H9 (cell line): ENCODE measurements around the gene CLEC20A. TPM values are rescaled to one million over a fixed set of nuclear protein-coding genes. Genes with fewer than 3 reads are reported as not detected.

Experiments
- DNase-seq: peaks from one replicate; pipeline ENCODE4 v3.0.0-alpha.2; 2017
- H2AFZ ChIP-seq: one replicate; pipeline ENCODE4 v1.6.1; 2013; ENCODE audit warnings: mild to moderate bottlenecking, low read length, control low read depth, moderate library complexity
- H2AK5ac ChIP-seq: 2 replicates; pipeline ENCODE4 v1.6.1; 2013; ENCODE audit warnings: low read length, control low read depth, mixed read lengths; ENCODE audit not compliant: insufficient read length
- H2BK120ac ChIP-seq: one replicate; pipeline ENCODE4 v1.6.1; 2013; ENCODE audit warnings: low read depth, mild to moderate bottlenecking, low read length, control low read depth, inconsistent platforms; ENCODE audit not compliant: poor library complexity, severe bottlenecking
- H2BK12ac ChIP-seq: 2 replicates; pipeline ENCODE4 v1.6.1; 2013; ENCODE audit warnings: low read length, control low read depth, mixed read lengths, low read depth; ENCODE audit not compliant: insufficient read length
- H2BK15ac ChIP-seq: 2 replicates; pipeline ENCODE4 v1.6.1; 2013; ENCODE audit warnings: low read depth, low read length, control low read depth
- H2BK20ac ChIP-seq: one replicate; pipeline ENCODE4 v1.6.1; 2013; ENCODE audit warnings: low read depth, mild to moderate bottlenecking, low read length, control low read depth, inconsistent platforms; ENCODE audit not compliant: poor library complexity, severe bottlenecking
- H2BK5ac ChIP-seq: 2 replicates; pipeline ENCODE4 v1.6.1; 2013; ENCODE audit warnings: low read length, control low read depth, mixed read lengths; ENCODE audit not compliant: insufficient read length
- H3K14ac ChIP-seq: 2 replicates; pipeline ENCODE4 v1.6.1; 2013; ENCODE audit warnings: low read length, control low read depth; ENCODE audit not compliant: insufficient read depth
- H3K18ac ChIP-seq: 2 replicates; pipeline ENCODE4 v1.6.1; 2013; ENCODE audit warnings: low read depth, mild to moderate bottlenecking, mixed read lengths, low read length, control low read depth; ENCODE audit not compliant: insufficient read length
- H3K23ac ChIP-seq: 2 replicates; pipeline ENCODE4 v1.6.1; 2013; ENCODE audit warnings: low read length, control low read depth, mixed read lengths, low read depth; ENCODE audit not compliant: insufficient read length
- H3K23me2 ChIP-seq: 2 replicates; pipeline ENCODE4 v1.6.1; 2013; ENCODE audit warnings: low read depth, mild to moderate bottlenecking, mixed read lengths, low read length, control low read depth; ENCODE audit not compliant: insufficient read length, poor library complexity, severe bottlenecking
- H3K27ac ChIP-seq: 2 replicates; pipeline ENCODE4 v1.5.1; 2013; ENCODE audit warnings: low read length, control low read depth, mixed read lengths, low read depth; ENCODE audit not compliant: insufficient read length
- H3K27me3 ChIP-seq: 2 replicates; pipeline ENCODE4 v1.6.1; 2013; ENCODE audit warnings: low read length, control low read depth, inconsistent platforms; ENCODE audit not compliant: insufficient read depth
- H3K4ac ChIP-seq: 2 replicates; pipeline ENCODE4 v1.6.1; 2013; ENCODE audit warnings: low read depth, mild to moderate bottlenecking, control low read depth, inconsistent platforms, low read length, moderate library complexity
- H3K4me1 ChIP-seq: 2 replicates; pipeline ENCODE4 v1.6.1; 2013; ENCODE audit warnings: low read length, control low read depth, inconsistent platforms; ENCODE audit not compliant: insufficient read depth
- H3K4me2 ChIP-seq: 2 replicates; pipeline ENCODE4 v1.6.1; 2013; ENCODE audit warnings: low read length, control low read depth, mixed read lengths; ENCODE audit not compliant: insufficient read length, insufficient read depth
- H3K56ac ChIP-seq: 2 replicates; pipeline ENCODE4 v1.6.1; 2013; ENCODE audit warnings: low read depth, mild to moderate bottlenecking, mixed read lengths, low read length, control low read depth; ENCODE audit not compliant: insufficient read length
- H3K79me1 ChIP-seq: 2 replicates; pipeline ENCODE4 v1.6.1; 2013; ENCODE audit warnings: low read depth, mild to moderate bottlenecking, moderate library complexity, low read length, control low read depth, inconsistent platforms; ENCODE audit not compliant: insufficient read depth, poor library complexity, severe bottlenecking
- H3K79me2 ChIP-seq: 2 replicates; pipeline ENCODE4 v1.6.1; 2013; ENCODE audit warnings: low read length, control low read depth, inconsistent platforms; ENCODE audit not compliant: insufficient read depth
- H3K9ac ChIP-seq: 2 replicates; pipeline ENCODE4 v1.6.1; 2013; ENCODE audit warnings: low read length, control low read depth, mixed read lengths; ENCODE audit not compliant: insufficient read length; ENCODE audit errors: extremely low read depth
- H3K9me3 ChIP-seq: one replicate; pipeline ENCODE4 v1.6.1; 2013; ENCODE audit warnings: low read depth, low read length, inconsistent platforms; ENCODE audit not compliant: control insufficient read depth
- H3T11ph ChIP-seq: one replicate; pipeline ENCODE4 v1.6.1; 2013; ENCODE audit warnings: mild to moderate bottlenecking, low read length, control low read depth, inconsistent platforms
- H4K20me1 ChIP-seq: one replicate; pipeline ENCODE4 v1.6.1; 2013; ENCODE audit not compliant: control insufficient read depth, insufficient read length, insufficient read depth
- H4K5ac ChIP-seq: 2 replicates; pipeline ENCODE4 v1.6.1; 2013; ENCODE audit warnings: low read depth, mild to moderate bottlenecking, mixed read lengths, low read length, control low read depth; ENCODE audit not compliant: insufficient read length
- H4K8ac ChIP-seq: replicated peaks from 2 replicates; pipeline ENCODE4 v1.6.1; 2013; ENCODE audit warnings: low read length, control low read depth, mixed read lengths, low read depth; ENCODE audit not compliant: insufficient read length
- H4K91ac ChIP-seq: 2 replicates; pipeline ENCODE4 v1.6.1; 2013; ENCODE audit warnings: low read depth, mild to moderate bottlenecking, moderate library complexity, mixed read lengths, low read length, control low read depth; ENCODE audit not compliant: insufficient read length
- H3K27ac Mint-ChIP-seq, 3 experiments: 2 replicates in 2 of 3; 3 replicates in 1 of 3; pipeline ENCODE4 v1.8.0; 2020 to 2021; ENCODE audit warnings: mixed read lengths in 3 of 3, mild to moderate bottlenecking in 1 of 3, moderate library complexity in 1 of 3
- H3K27me3 Mint-ChIP-seq: 2 replicates; pipeline ENCODE4 v1.8.0; 2021; ENCODE audit warnings: low read depth, mild to moderate bottlenecking, moderate library complexity, mixed read lengths
- H3K36me3 Mint-ChIP-seq, 3 experiments: 2 replicates in 2 of 3; 3 replicates in 1 of 3; pipeline ENCODE4 v1.8.0; 2020 to 2021; ENCODE audit warnings: low read depth in 3 of 3, mixed read lengths in 3 of 3; ENCODE audit not compliant: insufficient read depth in 1 of 3
- H3K4me1 Mint-ChIP-seq, 2 experiments: 2 replicates each; pipeline ENCODE4 v1.8.0; 2020; ENCODE audit warnings: mixed read lengths in 2 of 2
- H3K4me3 Mint-ChIP-seq, 2 experiments: 2 replicates in 1 of 2; 3 replicates in 1 of 2; pipeline ENCODE4 v1.8.0; 2020 to 2021; ENCODE audit warnings: mild to moderate bottlenecking in 2 of 2, mixed read lengths in 2 of 2, moderate library complexity in 1 of 2
- H3K9me3 Mint-ChIP-seq, 2 experiments: 2 replicates in 1 of 2; 3 replicates in 1 of 2; pipeline ENCODE4 v1.8.0; 2020; ENCODE audit warnings: mild to moderate bottlenecking in 2 of 2, mixed read lengths in 2 of 2, moderate library complexity in 1 of 2
- CTCF ChIP-seq: fragments of 200-600 bp; sonication (generic); conservative IDR thresholded peaks from 3 replicates; pipeline ENCODE4 v1.8.0; 2021; ENCODE audit warnings: antibody characterized with exemption, mild to moderate bottlenecking
- WGBS: extraction: QIAGEN DNeasy Blood & Tissue Kit; methylation state at CpG from one replicate; pipeline ENCODE4 v1.1.7; 2013; ENCODE audit warnings: missing lambda C conversion rate, low lambda C conversion rate, mixed read lengths; ENCODE audit not compliant: insufficient read length; ENCODE audit errors: extremely low coverage; 5-methylcytosine and 5-hydroxymethylcytosine counted together
- total RNA-seq: library from RNA; stranded (reverse); gene quantifications from 2 replicates; pipeline ENCODE4 v1.2.1, GENCODE V29; 2021

The CLEC20A gene
- total RNA-seq, 1 experiment from 2014 or later = not detected

GRCh38 chr1:178541829-178542553 lies 45.2 kb upstream of the CLEC20A start:
- TF ChIP-seq CTCF = no peak
- H3K9ac ChIP-seq = peak overlapping the region; percentile 43
- H3K36me3 Mint-ChIP-seq = peaks cover 0 to 11% (median 10%) of the 10 kb centered on the region in 3 experiments; a peak in 5 of 7 replicates

More at GRCh38 chr1:178541829-178542553, 45.2 kb upstream of the CLEC20A start:
- Histone ChIP-seq H2BK120ac (no peak overlapping the region), H2BK15ac (no peak overlapping the region), H3K56ac (no peak overlapping the region), H3K79me1 (no peaks in the 10 kb centered on the region), H2BK12ac (no peak overlapping the region), H2BK5ac (no peak overlapping the region), H4K20me1 (no peaks in the 10 kb centered on the region), H4K5ac (no peak overlapping the region), H3K27ac (no peak overlapping the region), H3T11ph (no peak overlapping the region), H3K14ac (no peak overlapping the region), H2AK5ac (no peak overlapping the region), H3K4me1 (no peaks in the 10 kb centered on the region; the same call in 1 of the 2 replicates), H3K79me2 (no peaks in the 10 kb centered on the region), H3K23me2 (peaks cover 10% of the 10 kb centered on the region), H3K4ac (no peak overlapping the region), H3K23ac (no peak overlapping the region), H4K8ac (no peak overlapping the region), H4K91ac (no peak overlapping the region), H3K9me3 (no peaks in the 10 kb centered on the region), H3K18ac (peak overlapping the region; percentile 29), H3K4me2 (peak overlapping the region; percentile 47), H2BK20ac (no peak overlapping the region), H2AFZ (peak overlapping the region; percentile 60), H3K27me3 (no peaks in the 10 kb centered on the region)
- Mint-ChIP-seq H3K9me3 (no peaks in the 10 kb centered on the region), H3K4me3 (peak overlapping the region; percentile 89 to 91), H3K27ac (peak overlapping the region; percentile 47 to 91 (median 58); a peak in 4 of 7 replicates), H3K4me1 (peaks cover 11 to 16% of the 10 kb centered on the region in 2 experiments), H3K27me3 (no peaks in the 10 kb centered on the region)
- peak; percentile 72 for DNase-seq
- WGBS = no CpG with 5 or more reads among the region's 33 CpGs
